Erythroblast (primary cell): Measurements from ENCODE around the gene HOXC6.

ENCODE experiments used
- GATA1 ChIP-seq: IDR thresholded peaks from 2 replicates; pipeline ENCODE4 v1.6.1; 2011; ENCODE audit warnings: low read depth, mild to moderate bottlenecking, control low read depth, low read length, moderate library complexity
- POLR2A ChIP-seq: IDR thresholded peaks from 2 replicates; pipeline ENCODE4 v1.6.1; 2011; ENCODE audit warnings: mild to moderate bottlenecking, low read length

DNA sequence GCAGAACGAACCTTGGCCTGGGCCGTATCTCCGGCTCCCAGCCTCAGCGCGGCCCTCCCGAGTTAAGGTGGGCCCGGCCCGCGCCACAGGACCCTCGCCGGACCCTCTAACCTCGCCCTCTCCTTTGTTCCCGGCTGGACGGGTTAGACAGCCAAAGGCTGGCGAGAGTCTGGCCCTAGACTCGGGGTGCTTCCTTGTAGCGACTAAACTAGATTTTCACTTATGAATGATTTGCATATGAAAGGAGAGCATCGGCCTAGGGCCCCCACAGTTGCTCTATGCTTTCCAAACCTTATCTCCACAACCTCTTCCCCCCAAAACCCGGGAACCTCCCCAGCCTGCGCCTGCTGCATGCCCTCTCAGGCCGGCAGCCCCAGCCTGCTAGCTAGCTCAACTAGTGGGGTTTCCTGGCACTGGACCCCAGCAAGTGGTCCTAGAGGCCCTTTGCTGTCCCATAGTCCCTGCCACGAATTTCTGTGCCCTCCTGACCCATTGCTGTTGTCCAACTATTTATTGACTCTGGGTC lies 6.6 kb downstream of the HOXC6 start:
- TF ChIP-seq POLR2A: no peak
- no peak for TF ChIP-seq GATA1
